AG04449 (cell line): ENCODE measurements around the gene LUC7L2.

ENCODE experiments used
- CTCF ChIA-PET: fragments of 350-600 bp; formaldehyde crosslinking; extraction: SDS; loops from one replicate; lab custom pipeline; 2021; ENCODE audit warnings: antibody characterized with exemption; lab: Yijun Ruan, JAX
- POLR2A ChIA-PET: fragments of 400-600, 350-600 bp; formaldehyde crosslinking; extraction: SDS; loops from one replicate; lab custom pipeline; 2020; ENCODE audit warnings: antibody characterized with exemption, inconsistent platforms; lab: Yijun Ruan, JAX
- DNase-seq: peaks from one replicate; pipeline ENCODE4 v3.0.0-alpha.2; 2010; ENCODE audit warnings: low read depth, low spot score
- H3K4me3 ChIP-seq: 2 replicates; pipeline ENCODE4 v1.5.1; 2011; ENCODE audit warnings: low read depth, mild to moderate bottlenecking, control low read depth, low read length
- CTCF ChIP-seq: IDR thresholded peaks from one replicate; pipeline ENCODE4 v1.5.1; 2011; ENCODE audit warnings: mild to moderate bottlenecking, moderate library complexity, low read length, control low read depth, inconsistent platforms; ENCODE audit not compliant: insufficient read depth; ENCODE audit errors: missing control alignments

The LUC7L2 gene

DNA sequence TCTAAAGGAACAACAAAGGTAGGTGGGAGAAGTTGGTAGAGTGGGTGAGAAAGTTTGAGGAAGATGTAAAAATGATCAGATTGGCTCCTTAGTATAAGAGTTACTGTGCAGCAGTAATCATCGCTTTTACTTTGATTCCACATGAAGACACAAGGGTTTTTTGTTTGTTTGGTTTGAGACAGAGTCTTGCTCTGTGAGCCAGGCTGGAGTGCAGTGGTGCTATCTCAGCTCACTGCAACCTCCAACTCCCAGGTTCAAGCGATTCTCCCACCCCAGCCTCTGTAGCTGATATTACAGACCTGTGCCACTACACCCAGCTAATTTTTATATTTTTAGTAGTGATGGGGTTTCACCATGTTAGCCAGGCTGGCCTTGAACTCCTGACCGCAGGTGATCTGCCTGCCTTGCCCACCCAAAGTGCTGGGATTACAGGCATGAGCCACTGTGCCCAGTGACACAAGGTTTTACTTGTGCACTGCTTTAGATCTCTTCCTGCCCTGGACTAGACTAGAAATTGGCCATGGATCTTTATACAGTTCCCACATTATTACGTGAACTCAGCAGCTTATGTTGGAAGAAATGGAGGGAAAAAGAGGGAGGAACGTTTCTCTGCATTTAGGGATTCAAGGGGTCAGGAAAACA, 10.7 kb downstream of the LUC7L2 start:
- CTCF ChIA-PET = interaction anchor here (2.2 kb wide), 1 partner anchor 64 kb away, joined by 9 read pairs; no protein-coding TSS in a partner anchor
- POLR2A ChIA-PET = interaction anchor here (0.6 to 1.0 kb wide), 2 partner anchors 11 to 421 kb away, joined by 4 to 6 read pairs; partner anchors contain the start of gene LUC7L2

DNA sequence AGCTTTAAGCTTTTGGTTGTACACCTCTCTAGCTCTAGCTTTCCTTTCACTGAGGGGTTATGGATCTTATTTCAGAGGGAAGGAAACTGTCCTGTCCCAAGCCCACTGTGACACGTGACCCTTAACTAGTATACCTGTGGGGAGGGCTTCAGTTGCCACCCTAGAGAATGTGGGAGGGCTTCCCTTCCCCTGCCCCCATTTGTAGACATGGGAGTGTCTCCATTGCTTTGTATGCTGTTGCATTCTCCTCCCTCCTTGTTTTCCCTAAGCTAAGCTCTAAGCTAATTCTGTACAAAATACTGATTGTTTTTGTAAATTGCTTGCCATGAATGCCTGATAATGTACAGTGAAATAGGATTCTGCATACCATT, 11.2 kb downstream of the LUC7L2 start:
- ChIA-PET POLR2A (interaction anchor here (1.0 kb wide), 1 partner anchor 11 kb away, joined by 4 read pairs; the partner anchor contains the start of gene LUC7L2), CTCF (interaction anchor here (2.2 kb wide), 1 partner anchor 63 kb away, joined by 9 read pairs; no protein-coding TSS in a partner anchor)

More for the DNA sequence above, 10.7 kb downstream of the LUC7L2 start:
- no peak overlapping the region for H3K4me3 ChIP-seq
- no peak for TF ChIP-seq CTCF
- no peak for DNase-seq

GRCh38 chr7:139374246-139374645, 14.6 kb downstream of the LUC7L2 start:
- POLR2A ChIA-PET = no interaction called here
- H3K4me3 ChIP-seq = no peak overlapping the region
- CTCF ChIA-PET = no interaction called here
- no peak for TF ChIP-seq CTCF
- DNase-seq = no peak

More for the DNA sequence above, 11.2 kb downstream of the LUC7L2 start:
- no peak overlapping the region for H3K4me3 ChIP-seq
- no peak for TF ChIP-seq CTCF
- no peak for DNase-seq

DNA sequence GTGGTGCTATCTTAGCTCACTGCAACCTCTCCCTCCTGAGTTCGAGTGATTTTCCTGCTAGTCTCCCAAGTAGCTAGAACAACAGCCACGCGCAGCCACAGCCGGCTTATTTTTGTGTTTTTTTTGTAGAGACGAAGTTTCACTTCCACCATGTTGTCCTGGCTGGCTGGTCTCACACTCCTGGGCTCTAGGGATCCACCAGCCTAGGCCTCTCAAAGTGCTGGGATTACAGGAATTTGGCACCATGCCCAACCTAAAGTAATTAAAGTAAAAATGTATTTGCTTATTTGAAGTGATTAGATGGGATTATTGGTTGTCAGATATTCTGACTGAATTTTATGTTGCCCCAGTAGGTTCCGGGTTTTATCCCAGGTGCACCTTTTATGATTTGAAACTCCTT, 22.7 kb downstream of the LUC7L2 start:
- no peak for TF ChIP-seq CTCF
- H3K4me3 ChIP-seq = no peak overlapping the region
- CTCF ChIA-PET = no interaction called here
- POLR2A ChIA-PET = no interaction called here
- DNase-seq = no peak

- H3K4me3 ChIP-seq = no peak overlapping the region
- TF ChIP-seq CTCF = no peak
- DNase-seq = no peak
- ChIA-PET CTCF (interaction anchor here (0.6 kb wide), 1 partner anchor 12 kb away, joined by 3 read pairs; no protein-coding TSS in a partner anchor), POLR2A (no interaction called here)
These were observed 24.9 kb downstream of the LUC7L2 start for GRCh38 chr7:139384611-139385010.

GRCh38 chr7:139387594-139387993, 27.9 kb downstream of the LUC7L2 start:
- CTCF ChIA-PET = interaction anchor here (1.3 to 1.4 kb wide), 2 partner anchors 7 to 47 kb away, joined by 3 to 6 read pairs; no protein-coding TSS in a partner anchor
- H3K4me3 ChIP-seq = no peak overlapping the region
- no peak for TF ChIP-seq CTCF
- DNase-seq = no peak
- POLR2A ChIA-PET = no interaction called here
